HG03066 (cell line): ENCODE results near the gene KRT38.
"Not testable (repeated sequence)": the region's sequence is repeated elsewhere in the genome, so short reads cannot be mapped to it uniquely, and the experiment has no call there.

Source experiments
- ATAC-seq: cut with Tn5 transposase; IDR thresholded peaks from one replicate; pipeline ENCODE4 v1.9.1; 2021; ENCODE audit warnings: low read depth; ENCODE audit not compliant: unreplicated experiment

KRT38 gene

GRCh38 chr17:41463746-41464145 lies 23.0 kb upstream of the KRT38 start:
- no peak for ATAC-seq

- ATAC-seq, result no peak
These were observed 21.9 kb upstream of the KRT38 start for GRCh38 chr17:41462705-41463104.

GRCh38 chr17:41457676-41458075 lies 16.9 kb upstream of the KRT38 start:
- ATAC-seq, result no peak

GRCh38 chr17:41456204-41456603 lies 15.4 kb upstream of the KRT38 start:
- no peak for ATAC-seq

- no peak for ATAC-seq
These were observed 14.5 kb upstream of the KRT38 start for GRCh38 chr17:41455236-41455635.

- ATAC-seq, result no peak
These were observed 12.3 kb upstream of the KRT38 start for GRCh38 chr17:41453066-41453465.

GRCh38 chr17:41452281-41452680 lies 11.5 kb upstream of the KRT38 start:
- no peak for ATAC-seq

- no peak for ATAC-seq
These were observed 10.5 kb upstream of the KRT38 start for GRCh38 chr17:41451154-41451728.

GRCh38 chr17:41449008-41449407 lies 8.2 kb upstream of the KRT38 start:
- ATAC-seq, result no peak

GRCh38 chr17:41448506-41448905 lies 7.7 kb upstream of the KRT38 start:
- no peak for ATAC-seq

GRCh38 chr17:41446806-41447205 lies 6.0 kb upstream of the KRT38 start:
- ATAC-seq, result no peak

GRCh38 chr17:41444640-41445039 lies 3.9 kb upstream of the KRT38 start:
- no peak for ATAC-seq

GRCh38 chr17:41444186-41444585 lies 3.4 kb upstream of the KRT38 start:
- no peak for ATAC-seq

- no peak for ATAC-seq
These were observed 2.0 kb upstream of the KRT38 start for GRCh38 chr17:41442739-41443138.

- no peak for ATAC-seq
These were observed 1.4 kb downstream of the KRT38 start for GRCh38 chr17:41439375-41439774.

GRCh38 chr17:41437769-41438168 lies 3.0 kb downstream of the KRT38 start:
- no peak for ATAC-seq

GRCh38 chr17:41437254-41437653 lies 3.5 kb downstream of the KRT38 start:
- ATAC-seq, result no peak

- ATAC-seq, result no peak
These were observed 6.4 kb downstream of the KRT38 start for GRCh38 chr17:41434415-41434814.

GRCh38 chr17:41434005-41434404 lies 6.8 kb downstream of the KRT38 start:
- no peak for ATAC-seq

GRCh38 chr17:41433586-41433985 lies 7.2 kb downstream of the KRT38 start:
- ATAC-seq, result no peak

- not testable (repeated sequence) for ATAC-seq
These were observed 10.4 kb downstream of the KRT38 start for GRCh38 chr17:41430376-41430775.

GRCh38 chr17:41429667-41430066 lies 11.1 kb downstream of the KRT38 start:
- ATAC-seq, result no peak
